ENCODE measurements around the gene MRPL42.
"Not testable (repeated sequence)": the region's sequence is repeated elsewhere in the genome, so short reads cannot be mapped to it uniquely, and the experiment has no call there.

Gene MRPL42

DNA sequence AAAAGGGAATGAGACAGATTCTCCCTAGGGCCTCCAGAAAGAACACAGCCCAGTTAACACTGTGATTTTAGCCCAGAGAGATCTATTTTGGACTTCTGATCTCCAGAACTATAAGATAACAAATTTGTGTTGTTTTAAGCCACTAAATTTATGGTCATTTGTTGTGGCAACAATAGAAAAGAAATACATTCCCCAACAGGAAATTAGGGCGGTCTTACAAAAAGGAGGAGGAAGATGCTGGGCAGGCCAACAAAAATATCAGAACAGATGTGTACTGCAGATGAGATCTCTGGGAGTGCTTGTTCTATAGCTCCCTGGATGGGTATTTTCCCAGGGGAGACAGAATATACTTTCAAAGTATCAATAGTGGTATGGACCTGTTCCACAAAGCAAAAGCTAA, 73.2 kb downstream of the MRPL42 start:
- DNase-seq (ENCODE audit: low read depth in 3 of 3, low spot score in 1 of 3) = no peak

- DNase-seq (ENCODE audit: low read depth in 3 of 3, low spot score in 1 of 3) = no peak
Measured at GRCh38 chr12:93541578-93542225, 74.4 kb downstream of the MRPL42 start.

GRCh38 chr12:93547778-93548177, 80.5 kb downstream of the MRPL42 start:
- no peak for DNase-seq (ENCODE audit: low read depth in 3 of 3, low spot score in 1 of 3)

- no peak for DNase-seq (ENCODE audit: low read depth in 3 of 3, low spot score in 1 of 3)
Measured at GRCh38 chr12:93549174-93549573, 81.9 kb downstream of the MRPL42 start.

GRCh38 chr12:93550748-93551611, 83.7 kb downstream of the MRPL42 start:
- no peak for DNase-seq (ENCODE audit: low read depth in 3 of 3, low spot score in 1 of 3)

- DNase-seq (ENCODE audit: low read depth in 3 of 3, low spot score in 1 of 3) = no peak
Measured at GRCh38 chr12:93552427-93552826, 85.1 kb downstream of the MRPL42 start.

GRCh38 chr12:93557879-93558278, 90.6 kb downstream of the MRPL42 start:
- not testable (repeated sequence) for DNase-seq (ENCODE audit: low read depth in 3 of 3, low spot score in 1 of 3)

DNA sequence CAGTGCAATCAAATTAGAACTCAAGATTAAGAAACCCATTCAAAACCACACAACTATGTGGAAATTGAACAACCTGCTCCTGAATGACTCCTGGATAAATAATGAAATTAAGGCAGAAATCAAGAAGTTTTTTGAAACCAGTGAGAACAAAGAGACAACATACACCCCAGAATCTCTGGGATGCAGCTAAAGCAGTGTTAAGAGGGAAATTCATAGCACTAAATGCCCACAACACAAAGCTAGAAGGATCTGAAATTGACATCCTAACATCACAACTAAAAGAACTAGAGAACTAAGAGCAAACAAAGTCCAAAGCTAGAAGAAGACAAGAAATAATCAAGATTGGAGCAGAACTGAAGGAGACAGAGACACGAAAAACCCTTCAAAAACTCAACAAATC, 91.4 kb downstream of the MRPL42 start:
- not testable (repeated sequence) for DNase-seq (ENCODE audit: low read depth in 3 of 3, low spot score in 1 of 3)

GRCh38 chr12:93563807-93564538, 96.7 kb downstream of the MRPL42 start:
- no peak for DNase-seq (ENCODE audit: low read depth in 3 of 3, low spot score in 1 of 3)

DNA sequence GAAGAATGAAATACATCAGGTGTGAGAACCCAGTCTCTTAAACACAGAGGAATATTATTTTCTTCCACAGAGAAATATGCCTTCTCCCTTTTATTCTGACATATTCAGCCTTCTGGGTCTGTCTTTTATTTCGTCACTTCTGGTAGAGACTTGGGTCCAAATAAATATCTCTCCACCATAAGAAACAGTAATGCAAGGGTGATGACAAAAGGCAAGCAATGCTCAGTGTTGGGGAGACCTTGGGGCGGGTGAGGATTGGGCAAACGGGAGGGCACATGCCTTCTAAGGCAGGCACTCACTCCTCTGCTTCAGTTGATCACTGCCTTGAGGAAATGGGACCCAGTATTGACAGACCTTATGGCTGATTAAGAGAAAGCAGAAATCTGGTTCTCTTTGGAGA, 98.4 kb downstream of the MRPL42 start:
- no peak for DNase-seq (ENCODE audit: low read depth in 3 of 3, low spot score in 1 of 3)
